ENCODE measurements around the gene CEACAM6.
A peak's percentile ranks its signal among the peaks of the same experiment; 100 is the strongest.

Gene CEACAM6

DNA sequence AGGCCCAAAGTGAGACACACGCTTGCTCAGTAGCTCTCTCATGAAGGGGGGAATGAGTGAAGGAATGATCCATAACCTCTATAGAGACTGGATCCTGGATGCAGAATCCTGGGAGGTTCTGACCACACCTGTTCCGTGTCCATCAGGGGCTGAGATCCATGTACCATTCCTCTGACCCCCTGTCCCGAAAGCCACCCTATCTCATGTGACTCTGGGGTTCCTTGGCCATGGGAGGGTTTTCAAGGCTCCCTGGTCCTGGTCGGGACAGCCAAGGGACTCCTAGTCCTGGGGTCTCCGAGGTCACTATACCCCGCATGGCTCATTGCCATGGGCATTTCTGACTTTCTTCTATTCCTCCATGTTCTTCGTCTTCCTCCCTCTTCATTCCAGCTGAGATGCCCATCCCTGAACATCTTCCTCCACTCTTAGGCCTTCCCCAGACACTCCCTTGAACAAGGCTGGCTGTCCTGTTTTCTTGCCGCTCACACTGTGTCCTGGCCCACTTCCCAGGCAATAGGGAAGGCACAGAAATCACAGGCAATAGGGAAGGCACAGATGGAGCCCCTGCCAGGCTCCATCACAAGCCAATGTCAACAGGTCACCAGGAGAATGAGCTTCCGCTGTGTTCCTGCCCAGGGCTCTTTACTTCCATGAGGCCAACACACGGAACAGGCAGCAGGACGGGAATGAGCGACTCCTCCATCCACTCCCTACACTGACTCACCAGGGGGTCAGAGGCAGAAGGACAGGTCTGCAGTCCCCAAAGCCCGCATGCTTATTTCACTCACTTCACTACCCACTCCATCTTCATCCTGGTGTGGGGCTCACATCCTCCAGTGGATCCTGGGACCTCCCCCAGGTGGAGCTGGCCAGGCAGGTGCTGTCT lies 43.7 kb upstream of the CEACAM6 start:
- TF ChIP-seq, protein P1, sequence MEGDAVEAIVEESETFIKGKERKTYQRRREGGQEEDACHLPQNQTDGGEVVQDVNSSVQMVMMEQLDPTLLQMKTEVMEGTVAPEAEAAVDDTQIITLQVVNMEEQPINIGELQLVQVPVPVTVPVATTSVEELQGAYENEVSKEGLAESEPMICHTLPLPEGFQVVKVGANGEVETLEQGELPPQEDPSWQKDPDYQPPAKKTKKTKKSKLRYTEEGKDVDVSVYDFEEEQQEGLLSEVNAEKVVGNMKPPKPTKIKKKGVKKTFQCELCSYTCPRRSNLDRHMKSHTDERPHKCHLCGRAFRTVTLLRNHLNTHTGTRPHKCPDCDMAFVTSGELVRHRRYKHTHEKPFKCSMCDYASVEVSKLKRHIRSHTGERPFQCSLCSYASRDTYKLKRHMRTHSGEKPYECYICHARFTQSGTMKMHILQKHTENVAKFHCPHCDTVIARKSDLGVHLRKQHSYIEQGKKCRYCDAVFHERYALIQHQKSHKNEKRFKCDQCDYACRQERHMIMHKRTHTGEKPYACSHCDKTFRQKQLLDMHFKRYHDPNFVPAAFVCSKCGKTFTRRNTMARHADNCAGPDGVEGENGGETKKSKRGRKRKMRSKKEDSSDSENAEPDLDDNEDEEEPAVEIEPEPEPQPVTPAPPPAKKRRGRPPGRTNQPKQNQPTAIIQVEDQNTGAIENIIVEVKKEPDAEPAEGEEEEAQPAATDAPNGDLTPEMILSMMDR (IDR thresholded peaks at IDR 0.05; ENCODE audit: insufficient read depth, low read depth, low read length, missing control alignments): no peak
- DNase-seq (ENCODE audit: low read depth): no peak

DNA sequence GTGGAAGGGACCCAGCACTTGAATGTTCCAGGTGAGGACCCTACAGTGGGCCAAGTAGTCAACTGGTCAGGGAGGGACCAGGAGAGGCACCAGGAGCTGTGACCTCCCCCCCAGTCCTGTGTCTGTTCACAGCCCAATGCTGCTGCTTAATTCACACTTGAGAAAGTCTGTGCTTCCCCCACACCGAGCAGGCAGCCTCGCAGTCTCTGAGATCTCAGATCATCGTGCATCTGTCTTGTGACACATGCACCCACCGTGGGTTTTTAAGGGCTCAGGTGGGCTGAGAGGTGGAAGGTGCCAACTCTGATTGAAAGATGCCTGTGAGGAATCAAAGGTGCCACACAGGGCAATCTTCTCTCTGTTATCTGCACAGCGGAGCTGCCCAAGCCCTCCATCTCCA lies 40.7 kb upstream of the CEACAM6 start:
- no peak for DNase-seq (ENCODE audit: low read depth)
- H3K4me3 ChIP-seq (ENCODE audit: low read length): no peak overlapping the region
- TF ChIP-seq, protein P1 (IDR thresholded peaks at IDR 0.05; ENCODE audit: insufficient read depth, low read depth, low read length, missing control alignments): no peak

More for the DNA sequence above, 43.7 kb upstream of the CEACAM6 start:
- H3K4me3 ChIP-seq (ENCODE audit: low read length): no peak overlapping the region

DNA sequence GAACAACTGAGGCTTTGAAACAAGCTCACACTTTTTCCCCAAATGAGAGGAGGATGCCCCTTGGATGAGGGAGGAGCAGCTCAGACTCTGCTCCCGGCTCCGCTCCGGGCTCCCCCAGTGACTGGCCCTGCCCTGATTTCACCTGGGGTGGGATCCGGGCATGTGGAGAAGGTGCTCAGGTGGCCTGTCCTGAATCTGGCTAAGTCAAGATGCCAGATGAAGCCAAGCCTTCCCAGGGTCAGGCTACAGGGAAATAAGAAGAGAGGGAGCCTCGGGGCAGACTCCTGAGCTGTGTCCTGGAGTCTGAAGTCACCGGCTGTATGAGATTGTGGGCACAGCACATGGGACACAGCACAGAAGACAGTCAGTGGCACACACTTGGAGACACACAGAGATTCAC lies 36.6 kb upstream of the CEACAM6 start:
- DNase-seq (ENCODE audit: low read depth): no peak
- H3K4me3 ChIP-seq (ENCODE audit: low read length): no peak overlapping the region
- TF ChIP-seq, protein P1 (IDR thresholded peaks at IDR 0.05; ENCODE audit: insufficient read depth, low read depth, low read length, missing control alignments): no peak

DNA sequence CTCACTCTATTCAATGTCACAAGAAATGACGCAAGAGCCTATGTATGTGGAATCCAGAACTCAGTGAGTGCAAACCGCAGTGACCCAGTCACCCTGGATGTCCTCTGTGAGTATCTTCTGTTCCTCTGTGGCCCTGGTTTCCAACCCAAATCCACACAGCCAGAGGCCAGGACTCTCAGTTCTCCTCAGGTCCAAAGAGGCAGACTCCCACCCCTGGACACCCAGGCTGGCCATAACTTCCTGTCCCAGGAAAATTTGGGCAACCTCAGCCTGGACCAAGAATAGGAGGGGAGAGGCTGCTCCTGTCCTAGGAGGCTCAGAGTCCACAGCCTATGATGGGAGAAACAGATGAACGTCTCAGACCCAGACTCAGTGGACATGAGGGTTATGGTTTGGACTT lies 35.2 kb upstream of the CEACAM6 start:
- TF ChIP-seq, protein P1 (IDR thresholded peaks at IDR 0.05; ENCODE audit: insufficient read depth, low read depth, low read length, missing control alignments): no peak

DNA sequence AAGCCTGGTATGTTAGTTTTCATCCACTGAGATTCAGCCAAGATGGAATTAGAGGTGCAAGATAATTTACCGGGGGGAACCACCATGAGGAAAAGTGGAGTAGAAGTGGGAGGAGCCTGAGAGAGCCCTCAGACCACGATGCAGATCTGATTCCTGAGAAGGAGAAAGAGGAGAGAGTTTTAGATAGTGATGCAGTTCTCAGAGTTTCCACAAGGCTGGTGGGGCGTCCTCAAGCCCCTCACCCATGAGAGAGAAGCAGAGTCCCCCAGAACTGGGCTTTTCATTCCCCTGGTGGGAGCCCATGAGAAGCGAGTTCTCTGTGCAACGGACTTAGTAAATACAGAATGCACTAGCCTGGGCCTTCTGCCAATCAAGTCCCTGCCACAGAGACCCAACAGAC lies 28.8 kb upstream of the CEACAM6 start:
- no peak for DNase-seq (ENCODE audit: low read depth)
- TF ChIP-seq, protein P1 (IDR thresholded peaks at IDR 0.05; ENCODE audit: insufficient read depth, low read depth, low read length, missing control alignments): no peak
- H3K4me3 ChIP-seq (ENCODE audit: low read length): no peak overlapping the region

More for the DNA sequence above, 35.2 kb upstream of the CEACAM6 start:
- DNase-seq (ENCODE audit: low read depth): no peak
- H3K4me3 ChIP-seq (ENCODE audit: low read length): no peak overlapping the region

DNA sequence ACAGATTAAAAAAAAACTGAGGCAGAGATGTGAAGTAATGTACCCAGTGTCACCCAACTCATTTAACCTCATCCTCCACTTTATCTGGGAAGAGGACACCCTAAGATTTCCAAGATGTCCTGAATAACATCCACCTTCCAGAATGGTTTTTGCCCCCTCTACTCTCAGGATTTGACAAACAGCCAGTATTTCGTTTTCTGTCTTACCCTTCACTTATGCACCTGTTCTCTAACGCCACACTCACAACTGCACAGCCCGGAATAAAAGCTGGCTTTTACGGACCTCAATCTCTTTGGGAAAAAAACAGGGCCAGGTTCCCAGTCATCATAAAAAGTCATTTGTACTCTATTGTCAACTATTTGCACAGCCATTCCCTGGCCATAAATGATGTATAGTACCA lies 21.2 kb upstream of the CEACAM6 start:
- TF ChIP-seq, protein P1 (IDR thresholded peaks at IDR 0.05; ENCODE audit: insufficient read depth, low read depth, low read length, missing control alignments): no peak
- no peak for DNase-seq (ENCODE audit: low read depth)
- H3K4me3 ChIP-seq (ENCODE audit: low read length): no peak overlapping the region

DNA sequence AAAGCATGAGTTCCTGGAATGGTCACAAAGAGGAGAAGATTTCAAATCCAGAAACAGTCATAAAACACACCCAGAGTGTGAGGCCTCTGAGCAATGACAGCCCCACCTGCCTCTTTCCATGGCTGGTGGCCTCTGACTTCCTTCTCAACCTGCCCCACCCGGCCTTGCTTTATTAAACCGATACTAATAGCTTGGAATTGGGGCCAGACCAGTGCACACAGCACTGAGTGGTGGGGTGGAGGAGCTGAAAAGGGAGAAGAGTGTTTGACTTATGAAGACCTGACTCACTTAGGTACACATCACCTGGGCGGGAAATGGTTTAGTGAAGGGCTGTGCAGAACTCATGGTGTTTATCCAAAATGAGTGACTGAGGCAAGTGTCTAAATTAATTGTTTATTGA lies 20.7 kb upstream of the CEACAM6 start:
- H3K4me3 ChIP-seq (ENCODE audit: low read length): no peak overlapping the region
- DNase-seq (ENCODE audit: low read depth): peak; percentile 18
- TF ChIP-seq, protein P1 (IDR thresholded peaks at IDR 0.05; ENCODE audit: insufficient read depth, low read depth, low read length, missing control alignments): no peak
